AG04449 (cell line): Measurements from ENCODE around the gene PLXDC1.
"Not testable (repeated sequence)": the region's sequence is repeated elsewhere in the genome, so short reads cannot be mapped to it uniquely, and the experiment has no call there.

Source experiments
- CTCF ChIA-PET: fragments of 350-600 bp; formaldehyde crosslinking; extraction: SDS; loops from one replicate; lab custom pipeline; 2021; ENCODE audit warnings: antibody characterized with exemption; lab: Yijun Ruan, JAX
- POLR2A ChIA-PET: fragments of 400-600, 350-600 bp; formaldehyde crosslinking; extraction: SDS; loops from one replicate; lab custom pipeline; 2020; ENCODE audit warnings: antibody characterized with exemption, inconsistent platforms; lab: Yijun Ruan, JAX
- DNase-seq: peaks from one replicate; pipeline ENCODE4 v3.0.0-alpha.2; 2010; ENCODE audit warnings: low read depth, low spot score
- H3K4me3 ChIP-seq: 2 replicates; pipeline ENCODE4 v1.5.1; 2011; ENCODE audit warnings: low read depth, mild to moderate bottlenecking, control low read depth, low read length
- TF ChIP-seq, protein P1 (sequence below): IDR thresholded peaks from one replicate; pipeline ENCODE4 v1.5.1; 2011; ENCODE audit warnings: mild to moderate bottlenecking, moderate library complexity, low read length, control low read depth, inconsistent platforms; ENCODE audit not compliant: insufficient read depth; ENCODE audit errors: missing control alignments

Gene PLXDC1

DNA sequence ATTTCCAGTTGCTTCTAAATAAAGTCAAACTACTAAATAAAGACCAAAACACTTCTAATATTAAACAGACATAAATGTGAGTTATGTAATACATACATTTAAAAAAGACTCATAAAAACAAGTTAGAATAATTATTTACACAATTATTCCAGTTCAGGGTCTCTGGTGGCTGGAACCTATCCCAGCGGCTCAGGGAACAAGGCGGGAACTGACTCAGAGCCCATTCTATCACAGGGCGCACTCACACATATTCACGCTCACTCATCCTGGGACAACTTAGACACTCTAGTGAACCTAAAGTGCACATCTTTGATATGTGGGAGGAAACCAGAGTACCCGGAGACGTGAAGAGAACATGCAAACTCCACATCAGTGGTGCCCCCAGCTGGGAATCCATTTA lies 25.0 kb downstream of the PLXDC1 start:
- CTCF ChIA-PET, result no interaction called here
- H3K4me3 ChIP-seq, result no peak overlapping the region
- no peak for DNase-seq
- TF ChIP-seq, protein P1, sequence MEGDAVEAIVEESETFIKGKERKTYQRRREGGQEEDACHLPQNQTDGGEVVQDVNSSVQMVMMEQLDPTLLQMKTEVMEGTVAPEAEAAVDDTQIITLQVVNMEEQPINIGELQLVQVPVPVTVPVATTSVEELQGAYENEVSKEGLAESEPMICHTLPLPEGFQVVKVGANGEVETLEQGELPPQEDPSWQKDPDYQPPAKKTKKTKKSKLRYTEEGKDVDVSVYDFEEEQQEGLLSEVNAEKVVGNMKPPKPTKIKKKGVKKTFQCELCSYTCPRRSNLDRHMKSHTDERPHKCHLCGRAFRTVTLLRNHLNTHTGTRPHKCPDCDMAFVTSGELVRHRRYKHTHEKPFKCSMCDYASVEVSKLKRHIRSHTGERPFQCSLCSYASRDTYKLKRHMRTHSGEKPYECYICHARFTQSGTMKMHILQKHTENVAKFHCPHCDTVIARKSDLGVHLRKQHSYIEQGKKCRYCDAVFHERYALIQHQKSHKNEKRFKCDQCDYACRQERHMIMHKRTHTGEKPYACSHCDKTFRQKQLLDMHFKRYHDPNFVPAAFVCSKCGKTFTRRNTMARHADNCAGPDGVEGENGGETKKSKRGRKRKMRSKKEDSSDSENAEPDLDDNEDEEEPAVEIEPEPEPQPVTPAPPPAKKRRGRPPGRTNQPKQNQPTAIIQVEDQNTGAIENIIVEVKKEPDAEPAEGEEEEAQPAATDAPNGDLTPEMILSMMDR, result no peak
- POLR2A ChIA-PET, result no interaction called here

DNA sequence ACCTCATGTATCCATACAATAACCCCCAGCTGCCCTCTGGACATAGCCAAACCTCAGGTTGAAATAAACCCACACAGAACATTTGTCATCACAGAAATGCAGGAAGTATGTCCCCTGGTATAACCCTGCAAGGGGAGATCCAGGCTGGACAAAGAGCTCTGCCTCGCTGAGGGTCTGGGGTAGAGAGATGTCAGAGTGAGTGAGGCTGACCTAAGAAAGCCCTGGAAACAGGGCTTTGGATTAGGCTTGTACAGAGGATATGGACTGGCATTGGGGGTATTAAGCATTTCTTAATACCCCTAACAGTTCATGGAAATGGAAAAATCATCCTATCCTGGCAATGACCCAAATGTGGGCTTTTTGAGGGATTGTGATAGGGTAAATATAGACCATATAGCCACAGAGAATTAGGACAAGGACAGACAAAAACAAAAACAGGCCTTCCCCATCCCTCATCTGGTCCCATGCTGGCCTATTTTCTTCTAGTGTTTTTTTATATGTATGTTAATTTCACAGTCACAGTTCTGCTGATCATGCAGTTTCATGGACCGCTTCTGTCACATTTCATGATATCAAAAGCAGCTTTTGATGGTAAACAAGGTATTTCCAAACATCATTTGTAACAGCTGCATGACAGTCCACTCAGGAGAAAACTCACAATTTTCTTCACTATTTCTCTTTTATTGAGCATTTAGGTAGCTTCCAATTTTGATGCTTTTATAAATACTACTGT lies 26.1 kb downstream of the PLXDC1 start:
- TF ChIP-seq, protein P1, result no peak
- no peak overlapping the region for H3K4me3 ChIP-seq
- POLR2A ChIA-PET, result interaction anchor here (0.6 kb wide), 1 partner anchor 318 kb away, joined by 3 read pairs; no protein-coding TSS in a partner anchor
- no peak for DNase-seq
- CTCF ChIA-PET, result interaction anchor here (1.4 to 1.7 kb wide), 5 partner anchors 20 to 142 kb away, joined by 3 to 7 read pairs (median 5); partner anchors contain the start of gene PLXDC1

DNA sequence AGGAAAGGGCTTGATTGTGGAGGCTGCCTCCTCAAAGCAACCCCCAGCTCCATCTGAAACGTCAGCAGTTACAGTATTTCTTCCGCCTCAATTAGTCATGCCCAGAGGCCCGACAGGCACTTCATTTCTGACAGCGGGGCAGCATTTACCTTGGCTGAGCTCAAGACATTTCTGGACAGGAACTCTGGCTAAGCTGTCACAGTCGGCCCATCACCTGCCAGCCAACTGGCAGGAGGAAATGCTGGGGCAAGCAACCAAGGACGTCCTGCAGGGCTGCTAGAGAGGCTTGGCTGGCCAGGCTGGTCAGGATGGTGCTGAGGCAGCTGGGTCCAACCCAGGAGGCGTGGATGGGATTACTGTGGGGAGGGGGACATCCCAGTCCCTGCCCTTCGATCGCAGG lies 27.8 kb downstream of the PLXDC1 start:
- H3K4me3 ChIP-seq, result no peak overlapping the region
- TF ChIP-seq, protein P1, result no peak
- CTCF ChIA-PET, result interaction anchor here (1.0 to 1.7 kb wide), 5 partner anchors 9 to 141 kb away, joined by 3 to 7 read pairs (median 3); partner anchors contain the start of gene PLXDC1
- POLR2A ChIA-PET, result no interaction called here
- DNase-seq, result no peak

DNA sequence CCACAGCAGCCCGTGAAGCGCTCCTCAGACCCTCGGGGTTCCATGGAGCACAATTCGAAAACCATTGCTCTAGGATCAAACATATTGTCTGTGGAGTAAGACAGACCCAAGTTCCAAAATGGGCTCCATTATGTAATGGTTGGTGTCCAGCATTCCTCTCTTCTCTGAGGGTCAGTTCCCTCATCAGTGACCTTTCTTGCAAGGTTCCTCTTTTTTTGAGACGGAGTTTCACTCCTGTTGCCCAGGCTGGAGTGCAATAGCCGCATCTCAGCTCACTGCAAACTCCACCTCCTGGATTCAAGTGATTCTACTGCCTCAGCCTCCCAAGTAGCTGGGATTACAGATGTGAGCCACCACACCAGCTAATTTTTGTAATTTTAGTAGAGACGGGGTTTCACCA lies 28.4 kb downstream of the PLXDC1 start:
- DNase-seq, result no peak
- ChIA-PET POLR2A (no interaction called here), CTCF (interaction anchor here (1.0 kb wide), 1 partner anchor 9 kb away, joined by 3 read pairs; no protein-coding TSS in a partner anchor)
- TF ChIP-seq, protein P1, result no peak
- no peak overlapping the region for H3K4me3 ChIP-seq

DNA sequence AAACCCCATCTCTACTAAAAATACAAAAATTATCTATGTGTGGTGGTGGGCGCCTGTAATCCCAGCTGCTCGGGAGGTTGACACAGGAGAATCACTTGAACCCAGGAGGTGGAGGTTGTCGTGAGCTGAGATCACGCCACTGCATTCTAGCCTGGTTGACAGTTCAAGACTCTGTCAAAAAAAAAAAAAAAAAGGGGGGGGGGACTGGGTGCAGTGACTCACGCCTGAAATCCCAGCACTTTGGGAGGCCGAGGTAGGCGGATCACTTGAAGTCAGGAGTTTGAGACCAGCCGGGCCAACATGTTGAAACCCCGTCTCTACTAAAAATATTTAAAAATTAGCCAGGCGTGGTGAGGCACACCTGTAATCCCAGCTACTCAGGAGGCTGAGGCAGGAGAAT lies 29.5 kb downstream of the PLXDC1 start:
- CTCF ChIA-PET, result interaction anchor here (0.7 kb wide), 1 partner anchor 139 kb away, joined by 3 read pairs; no protein-coding TSS in a partner anchor
- POLR2A ChIA-PET, DNase-seq, H3K4me3 ChIP-seq: not testable (repeated sequence)

DNA sequence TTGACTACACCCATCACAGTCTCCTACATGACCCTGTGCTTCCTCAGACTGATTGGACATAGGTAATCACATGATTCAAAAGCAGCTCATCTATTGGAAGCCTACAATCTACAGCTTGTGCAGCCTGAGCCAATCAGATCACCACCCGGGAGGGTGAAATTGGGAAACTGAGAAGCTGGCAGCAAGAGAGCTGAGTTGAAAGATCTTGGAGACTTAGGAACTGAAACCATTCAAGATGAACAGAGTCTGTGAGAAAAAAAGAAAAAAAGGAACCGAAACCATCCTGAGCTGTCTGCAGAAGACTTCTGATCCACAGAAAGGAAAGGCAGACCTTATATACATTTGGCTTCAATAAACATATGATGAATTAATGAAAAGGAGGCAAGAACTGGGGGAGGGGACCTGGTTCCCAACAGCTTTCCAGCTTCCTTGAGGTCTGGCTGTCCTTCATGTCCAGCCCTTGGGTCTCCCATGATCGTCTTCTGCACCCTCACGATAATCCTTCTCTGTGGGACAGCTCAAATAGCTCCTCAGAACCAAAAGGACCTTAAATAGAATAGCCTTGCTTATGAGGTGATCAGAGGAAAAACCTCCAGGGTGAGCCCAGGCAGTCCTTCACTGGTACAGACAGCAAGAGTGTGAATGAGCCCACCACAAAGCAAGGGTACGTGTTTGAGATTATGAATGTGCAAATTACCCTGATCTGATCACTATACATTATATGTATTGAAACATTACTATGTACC lies 32.6 kb downstream of the PLXDC1 start:
- H3K4me3 ChIP-seq, result no peak overlapping the region
- CTCF ChIA-PET, result interaction anchor here (0.8 to 1.4 kb wide), 2 partner anchors 12 to 34 kb away, joined by 3 to 4 read pairs; no protein-coding TSS in a partner anchor

More for the DNA sequence above, 32.6 kb downstream of the PLXDC1 start:
- POLR2A ChIA-PET, result no interaction called here
- TF ChIP-seq, protein P1, result no peak
- DNase-seq, result no peak
